ENCODE measurements around the gene CCDC85C.

GRCh38 chr14:99465288-99465687 lies 138.7 kb downstream of the CCDC85C start:
- TF ChIP-seq CTCF (IDR thresholded peaks at IDR 0.05) (no peak), POLR2A (IDR thresholded peaks at IDR 0.05) (no peak), POLR2AphosphoS5 (IDR thresholded peaks at IDR 0.05) (no peak)

All from prostate gland (tissue), 2 donors.